Neural cell (in vitro differentiated cells): ENCODE measurements around the gene PAX3. TPM values are rescaled to one million over a fixed set of nuclear protein-coding genes. Genes with fewer than 3 reads are reported as not detected.

Experiments used
- H2AFZ ChIP-seq: fragments of 200-600, 300-800 bp; sonication (generic), shearing (Covaris generic); 2 replicates; pipeline ENCODE4 v1.6.0; 2014; ENCODE audit warnings: low read depth, mild to moderate bottlenecking, antibody characterized with exemption, low read length, moderate library complexity
- H3F3A ChIP-seq: fragments of 200-600 bp; shearing (Covaris generic); 2 replicates; pipeline ENCODE4 v1.6.1; 2016; ENCODE audit warnings: mild to moderate bottlenecking, moderate library complexity, mixed read lengths, antibody characterized with exemption, low read length; ENCODE audit not compliant: insufficient read depth, poor library complexity, severe bottlenecking
- H3K27ac ChIP-seq: fragments of 200-600, 300-800 bp; sonication (generic), shearing (Covaris generic); 2 replicates; pipeline ENCODE4 v1.5.1; 2014; ENCODE audit warnings: mild to moderate bottlenecking, low read length, moderate library complexity
- H3K27me3 ChIP-seq: fragments of 300-800, 200-600 bp; sonication (generic), shearing (Covaris generic); 2 replicates; pipeline ENCODE4 v1.6.0; 2014; ENCODE audit warnings: mild to moderate bottlenecking, low read depth, low read length, moderate library complexity; ENCODE audit not compliant: insufficient read depth
- H3K36me3 ChIP-seq: fragments of 300-800, 200-600 bp; sonication (generic), shearing (Covaris generic); 2 replicates; pipeline ENCODE4 v1.5.1; 2014; ENCODE audit warnings: mild to moderate bottlenecking, antibody characterized with exemption, low read length, moderate library complexity; ENCODE audit not compliant: insufficient read depth
- H3K4me2 ChIP-seq: fragments of 300-800, 200-600 bp; sonication (generic), shearing (Covaris generic); 2 replicates; pipeline ENCODE4 v1.6.0; 2014; ENCODE audit warnings: mild to moderate bottlenecking, low read length
- H3K4me3 ChIP-seq: fragments of 300-800, 200-600 bp; sonication (generic), shearing (Covaris generic); 2 replicates; pipeline ENCODE4 v1.5.1; 2014; ENCODE audit warnings: mild to moderate bottlenecking, low read length, moderate library complexity
- H3K79me2 ChIP-seq: fragments of 200-600 bp; shearing (Covaris generic); replicated peaks from 2 replicates; pipeline ENCODE4 v1.6.0; 2014; ENCODE audit warnings: mild to moderate bottlenecking, low read length, moderate library complexity; ENCODE audit not compliant: insufficient read depth
- H3K9ac ChIP-seq: fragments of 300-800, 200-600 bp; sonication (generic), shearing (Covaris generic); 2 replicates; pipeline ENCODE4 v1.6.1; 2016; ENCODE audit warnings: mild to moderate bottlenecking, low read length, mixed read lengths
- H3K9me2 ChIP-seq: fragments of 200-600 bp; shearing (Covaris generic); 2 replicates; pipeline ENCODE4 v1.6.1; 2016; ENCODE audit warnings: mild to moderate bottlenecking, low read length, mixed read lengths; ENCODE audit not compliant: insufficient read depth
- H3K9me3 ChIP-seq: fragments of 200-600, 300-800 bp; sonication (generic), shearing (Covaris generic); 2 replicates; pipeline ENCODE4 v1.6.1; 2016; ENCODE audit warnings: mild to moderate bottlenecking, mixed run types, low read length, moderate library complexity, mixed read lengths
- H4K20me1 ChIP-seq: fragments of 200-600 bp; shearing (Covaris generic); 2 replicates; pipeline ENCODE4 v1.6.1; 2016; ENCODE audit warnings: mild to moderate bottlenecking, mixed run types; ENCODE audit not compliant: insufficient read depth
- EP300 ChIP-seq: fragments of 450-650 bp; conservative IDR thresholded peaks from 2 replicates; pipeline ENCODE4 v1.6.1; 2014; ENCODE audit warnings: antibody characterized with exemption, mild to moderate bottlenecking, moderate library complexity; ENCODE audit not compliant: poor library complexity, severe bottlenecking
- EZH2 ChIP-seq: fragments of 200-600, 300-800 bp; shearing (Covaris generic), sonication (generic); IDR thresholded peaks from 2 replicates; pipeline ENCODE4 v1.6.1; 2014; ENCODE audit warnings: antibody characterized with exemption, low read length, borderline replicate concordance, mild to moderate bottlenecking; ENCODE audit not compliant: insufficient read depth, poor library complexity, severe bottlenecking
- MXI1 ChIP-seq: fragments of 450-650 bp; conservative IDR thresholded peaks from 2 replicates; pipeline ENCODE4 v1.6.1; 2014; ENCODE audit warnings: antibody characterized with exemption, mild to moderate bottlenecking; ENCODE audit not compliant: poor library complexity, severe bottlenecking
- POLR2AphosphoS5 ChIP-seq: IDR thresholded peaks from 2 replicates; pipeline ENCODE4 v1.6.1; 2012
- RAD21 ChIP-seq: fragments of 450-650 bp; conservative IDR thresholded peaks from 2 replicates; pipeline ENCODE4 v1.6.1; 2014; ENCODE audit warnings: antibody characterized with exemption, mild to moderate bottlenecking, moderate library complexity
- SMC3 ChIP-seq: fragments of 450-650 bp; conservative IDR thresholded peaks from 2 replicates; pipeline ENCODE4 v1.6.1; 2014; ENCODE audit warnings: antibody characterized with exemption, mild to moderate bottlenecking, moderate library complexity; ENCODE audit not compliant: poor library complexity
- TAF1 ChIP-seq: IDR thresholded peaks from 2 replicates; pipeline ENCODE4 v1.6.1; 2012; ENCODE audit warnings: low read depth
- polyA plus RNA-seq: library from polyadenylated mRNA; depleted of rRNA; stranded (reverse); fragments of >200 nt; gene quantifications from 2 replicates; pipeline ENCODE4 v1.2.3, GENCODE V29; 2014
- TF ChIP-seq, protein P1 (sequence below): IDR thresholded peaks from 2 replicates; pipeline ENCODE4 v1.6.1; 2012; ENCODE audit warnings: borderline replicate concordance
- TF ChIP-seq, protein P2 (sequence below): fragments of 450-650 bp; IDR thresholded peaks from 2 replicates; pipeline ENCODE4 v1.5.1; 2014; ENCODE audit warnings: antibody characterized with exemption, mild to moderate bottlenecking, moderate library complexity; ENCODE audit not compliant: poor library complexity, severe bottlenecking

Gene PAX3
- polyA plus RNA-seq, 1 donor from 2014 or later, result not detected

DNA sequence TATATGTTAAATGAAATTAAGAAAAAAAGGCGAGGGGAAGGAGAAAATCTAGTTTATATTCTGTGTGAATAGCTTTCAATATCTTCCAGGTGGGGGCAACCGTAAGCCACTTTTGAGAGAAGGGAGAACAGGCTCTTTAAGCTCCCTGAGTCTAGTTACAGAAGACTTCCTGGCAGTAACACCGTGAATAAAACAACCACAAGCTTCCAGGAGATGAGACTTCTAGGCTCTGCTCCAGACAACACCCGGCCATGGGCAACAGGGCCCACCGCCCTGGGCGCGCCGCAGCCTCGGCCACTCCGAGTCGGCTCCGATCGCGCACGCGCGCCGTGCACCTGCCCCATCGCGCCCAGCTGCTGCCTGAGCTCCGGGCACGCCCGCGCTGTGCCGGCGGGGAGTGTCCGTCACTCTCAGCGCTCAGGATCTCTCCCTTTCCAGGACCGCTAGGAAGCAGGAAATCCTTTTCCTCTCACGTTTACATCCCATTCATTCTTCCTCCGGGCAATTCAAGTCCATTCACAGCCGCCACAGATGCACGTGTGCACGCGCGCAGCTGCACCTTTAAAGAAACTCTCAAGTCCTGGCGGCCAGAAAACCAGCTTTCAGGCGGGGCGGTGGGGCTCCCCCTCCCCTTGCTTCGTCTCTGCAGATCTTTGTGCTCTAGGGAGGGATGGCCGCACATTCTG is 19.4 kb upstream of the PAX3 start (continued):
- TF ChIP-seq, protein P1, sequence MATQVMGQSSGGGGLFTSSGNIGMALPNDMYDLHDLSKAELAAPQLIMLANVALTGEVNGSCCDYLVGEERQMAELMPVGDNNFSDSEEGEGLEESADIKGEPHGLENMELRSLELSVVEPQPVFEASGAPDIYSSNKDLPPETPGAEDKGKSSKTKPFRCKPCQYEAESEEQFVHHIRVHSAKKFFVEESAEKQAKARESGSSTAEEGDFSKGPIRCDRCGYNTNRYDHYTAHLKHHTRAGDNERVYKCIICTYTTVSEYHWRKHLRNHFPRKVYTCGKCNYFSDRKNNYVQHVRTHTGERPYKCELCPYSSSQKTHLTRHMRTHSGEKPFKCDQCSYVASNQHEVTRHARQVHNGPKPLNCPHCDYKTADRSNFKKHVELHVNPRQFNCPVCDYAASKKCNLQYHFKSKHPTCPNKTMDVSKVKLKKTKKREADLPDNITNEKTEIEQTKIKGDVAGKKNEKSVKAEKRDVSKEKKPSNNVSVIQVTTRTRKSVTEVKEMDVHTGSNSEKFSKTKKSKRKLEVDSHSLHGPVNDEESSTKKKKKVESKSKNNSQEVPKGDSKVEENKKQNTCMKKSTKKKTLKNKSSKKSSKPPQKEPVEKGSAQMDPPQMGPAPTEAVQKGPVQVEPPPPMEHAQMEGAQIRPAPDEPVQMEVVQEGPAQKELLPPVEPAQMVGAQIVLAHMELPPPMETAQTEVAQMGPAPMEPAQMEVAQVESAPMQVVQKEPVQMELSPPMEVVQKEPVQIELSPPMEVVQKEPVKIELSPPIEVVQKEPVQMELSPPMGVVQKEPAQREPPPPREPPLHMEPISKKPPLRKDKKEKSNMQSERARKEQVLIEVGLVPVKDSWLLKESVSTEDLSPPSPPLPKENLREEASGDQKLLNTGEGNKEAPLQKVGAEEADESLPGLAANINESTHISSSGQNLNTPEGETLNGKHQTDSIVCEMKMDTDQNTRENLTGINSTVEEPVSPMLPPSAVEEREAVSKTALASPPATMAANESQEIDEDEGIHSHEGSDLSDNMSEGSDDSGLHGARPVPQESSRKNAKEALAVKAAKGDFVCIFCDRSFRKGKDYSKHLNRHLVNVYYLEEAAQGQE, result no peak
- no peak for TF ChIP-seq TAF1

DNA sequence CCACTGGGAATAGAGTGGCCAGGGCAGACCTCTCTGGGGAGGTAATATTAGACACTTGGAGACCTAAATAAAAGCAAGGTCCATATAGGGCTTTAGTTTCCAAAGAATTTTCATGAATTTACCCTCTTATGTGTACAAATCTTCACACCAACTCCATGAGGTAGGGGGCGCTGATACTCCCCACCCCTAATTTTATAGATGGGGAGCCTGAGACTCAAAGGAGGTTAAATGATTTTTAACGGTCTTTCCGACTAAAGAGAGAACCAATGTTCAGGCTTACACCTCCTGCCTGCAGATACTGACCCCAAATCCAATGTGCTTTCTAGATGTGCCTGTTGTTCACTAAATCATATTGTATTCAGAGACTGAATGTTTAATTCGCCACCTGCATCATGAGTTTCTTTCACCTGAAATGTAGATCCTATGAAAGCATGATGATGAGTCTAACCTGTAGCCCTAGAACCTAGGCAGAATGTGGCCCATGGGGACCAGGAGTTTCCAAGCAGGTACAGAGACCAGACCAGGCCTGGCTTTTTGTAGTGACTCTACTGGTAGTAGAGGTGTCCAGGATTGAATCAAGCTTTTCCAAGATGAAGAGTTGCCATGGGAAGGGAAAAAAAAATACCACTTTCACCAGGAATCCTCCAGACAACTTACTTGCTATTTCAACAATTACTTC is 16.8 kb upstream of the PAX3 start:
- peaks cover 85% of the 10 kb centered on the region for H3K27me3 ChIP-seq

More for the DNA sequence above, 16.8 kb upstream of the PAX3 start:
- no peaks in the 10 kb centered on the region for H4K20me1 ChIP-seq
- no peaks in the 10 kb centered on the region for H3F3A ChIP-seq
- no peak overlapping the region for H3K4me3 ChIP-seq
- TF ChIP-seq, protein P1, result no peak
- no peak for TF ChIP-seq RAD21
- TF ChIP-seq TAF1, result no peak
- TF ChIP-seq EP300, result no peak
- no peak for TF ChIP-seq MXI1
- no peak for TF ChIP-seq POLR2AphosphoS5
- TF ChIP-seq, protein P2, sequence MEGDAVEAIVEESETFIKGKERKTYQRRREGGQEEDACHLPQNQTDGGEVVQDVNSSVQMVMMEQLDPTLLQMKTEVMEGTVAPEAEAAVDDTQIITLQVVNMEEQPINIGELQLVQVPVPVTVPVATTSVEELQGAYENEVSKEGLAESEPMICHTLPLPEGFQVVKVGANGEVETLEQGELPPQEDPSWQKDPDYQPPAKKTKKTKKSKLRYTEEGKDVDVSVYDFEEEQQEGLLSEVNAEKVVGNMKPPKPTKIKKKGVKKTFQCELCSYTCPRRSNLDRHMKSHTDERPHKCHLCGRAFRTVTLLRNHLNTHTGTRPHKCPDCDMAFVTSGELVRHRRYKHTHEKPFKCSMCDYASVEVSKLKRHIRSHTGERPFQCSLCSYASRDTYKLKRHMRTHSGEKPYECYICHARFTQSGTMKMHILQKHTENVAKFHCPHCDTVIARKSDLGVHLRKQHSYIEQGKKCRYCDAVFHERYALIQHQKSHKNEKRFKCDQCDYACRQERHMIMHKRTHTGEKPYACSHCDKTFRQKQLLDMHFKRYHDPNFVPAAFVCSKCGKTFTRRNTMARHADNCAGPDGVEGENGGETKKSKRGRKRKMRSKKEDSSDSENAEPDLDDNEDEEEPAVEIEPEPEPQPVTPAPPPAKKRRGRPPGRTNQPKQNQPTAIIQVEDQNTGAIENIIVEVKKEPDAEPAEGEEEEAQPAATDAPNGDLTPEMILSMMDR, result no peak
- TF ChIP-seq EZH2, result no peak
- TF ChIP-seq SMC3, result no peak
- H3K27ac ChIP-seq, result no peak overlapping the region
- no peak overlapping the region for H3K9ac ChIP-seq
- no peaks in the 10 kb centered on the region for H3K9me2 ChIP-seq
- no peak overlapping the region for H2AFZ ChIP-seq
- H3K79me2 ChIP-seq, result no peaks in the 10 kb centered on the region
- no peaks in the 10 kb centered on the region for H3K9me3 ChIP-seq
- no peak overlapping the region for H3K4me2 ChIP-seq
- H3K36me3 ChIP-seq, result no peaks in the 10 kb centered on the region
